ENCODE measurements around the gene UQCC5.

DNA sequence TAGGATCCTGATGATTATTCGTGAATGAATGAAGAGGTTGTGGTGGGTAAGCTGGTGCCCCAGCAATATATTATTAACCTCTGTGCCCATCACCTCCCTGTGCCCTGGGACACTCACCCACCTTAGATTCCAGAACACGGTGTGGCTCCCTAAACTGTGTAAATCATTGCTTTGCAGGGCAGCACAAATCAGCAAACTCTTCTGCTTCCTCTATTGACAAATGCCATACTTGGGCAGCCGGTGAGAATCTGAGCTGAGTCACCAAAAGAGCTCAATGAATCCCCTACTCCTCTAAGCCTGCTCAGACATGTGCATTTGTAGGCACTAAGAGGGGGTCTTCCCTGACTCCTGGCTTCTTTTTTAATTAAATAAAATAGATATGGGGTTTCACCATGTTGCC lies 15.7 kb downstream of the UQCC5 start:
- TF ChIP-seq, protein P1, sequence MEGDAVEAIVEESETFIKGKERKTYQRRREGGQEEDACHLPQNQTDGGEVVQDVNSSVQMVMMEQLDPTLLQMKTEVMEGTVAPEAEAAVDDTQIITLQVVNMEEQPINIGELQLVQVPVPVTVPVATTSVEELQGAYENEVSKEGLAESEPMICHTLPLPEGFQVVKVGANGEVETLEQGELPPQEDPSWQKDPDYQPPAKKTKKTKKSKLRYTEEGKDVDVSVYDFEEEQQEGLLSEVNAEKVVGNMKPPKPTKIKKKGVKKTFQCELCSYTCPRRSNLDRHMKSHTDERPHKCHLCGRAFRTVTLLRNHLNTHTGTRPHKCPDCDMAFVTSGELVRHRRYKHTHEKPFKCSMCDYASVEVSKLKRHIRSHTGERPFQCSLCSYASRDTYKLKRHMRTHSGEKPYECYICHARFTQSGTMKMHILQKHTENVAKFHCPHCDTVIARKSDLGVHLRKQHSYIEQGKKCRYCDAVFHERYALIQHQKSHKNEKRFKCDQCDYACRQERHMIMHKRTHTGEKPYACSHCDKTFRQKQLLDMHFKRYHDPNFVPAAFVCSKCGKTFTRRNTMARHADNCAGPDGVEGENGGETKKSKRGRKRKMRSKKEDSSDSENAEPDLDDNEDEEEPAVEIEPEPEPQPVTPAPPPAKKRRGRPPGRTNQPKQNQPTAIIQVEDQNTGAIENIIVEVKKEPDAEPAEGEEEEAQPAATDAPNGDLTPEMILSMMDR (IDR thresholded peaks at IDR 0.05; ENCODE audit: borderline replicate concordance, extremely low read depth, low read length, poor library complexity, severe bottlenecking): no peak
- no peak for TF ChIP-seq EZH2 (IDR thresholded peaks at IDR 0.05; ENCODE audit: borderline replicate concordance, low read depth, low read length, severe bottlenecking)
